Cardiac muscle cell (in vitro differentiated cells and primary cell): ENCODE measurements around the gene WBP1L. TPM values are rescaled to one million over a fixed set of nuclear protein-coding genes. Genes with fewer than 3 reads are reported as not detected.

ENCODE experiments used
- DNase-seq, 2 donors: peaks; one replicate each; pipeline versions ENCODE4 v3.0.0 to v3.0.0-alpha.2; 2010 to 2017; ENCODE audit warnings: low read depth in 1 of 2, low spot score in 1 of 2
- H3K27ac ChIP-seq: fragments of 200-600 bp; sonication (generic); 2 replicates; pipeline ENCODE4 v1.5.1; 2016
- H3K27me3 ChIP-seq: fragments of 200-600 bp; sonication (generic); 2 replicates; pipeline ENCODE4 v1.6.0; 2016; ENCODE audit warnings: control low read depth
- H3K36me3 ChIP-seq: fragments of 200-600 bp; sonication (generic); 2 replicates; pipeline ENCODE4 v1.5.1; 2016; ENCODE audit warnings: control low read depth
- H3K4me1 ChIP-seq: fragments of 200-600 bp; sonication (generic); 2 replicates; pipeline ENCODE4 v1.8.1; 2017; ENCODE audit warnings: low read depth, mild to moderate bottlenecking, mixed run types
- H3K4me3 ChIP-seq: fragments of 200-600 bp; sonication (generic); 2 replicates; pipeline ENCODE4 v1.5.1; 2016; ENCODE audit warnings: mild to moderate bottlenecking
- H3K9me3 ChIP-seq: fragments of 200-600 bp; sonication (generic); 2 replicates; pipeline ENCODE4 v1.5.1; 2017; ENCODE audit warnings: low read depth, mild to moderate bottlenecking, control low read depth
- CTCF ChIP-seq: IDR thresholded peaks from 2 replicates; pipeline ENCODE4 v1.5.1; 2012; ENCODE audit warnings: low read depth, mild to moderate bottlenecking, low read length
- polyA plus RNA-seq: library from polyadenylated mRNA; unstranded; fragments of >200 nt; fragmentation: Nextera tagmentation; extraction: Ambion mirVana; gene quantifications from 2 replicates; pipeline ENCODE4 v1.2.1, GENCODE V29; 2016
- total RNA-seq: library from RNA; depleted of rRNA; stranded (reverse); fragments of >200 nt; gene quantifications from 2 replicates; pipeline ENCODE4 v1.2.3, GENCODE V29; 2016

The WBP1L gene
- total and polyA plus RNA-seq, 2 experiments from 2014 or later, result 14.2 to 43.9 TPM

- H3K36me3 ChIP-seq, result no peaks in the 10 kb centered on the region
- H3K27ac ChIP-seq, result no peak overlapping the region
- no peak overlapping the region for H3K4me3 ChIP-seq
- no peaks in the 10 kb centered on the region for H3K9me3 ChIP-seq
- H3K4me1 ChIP-seq, result no peaks in the 10 kb centered on the region
- H3K27me3 ChIP-seq, result no peaks in the 10 kb centered on the region
- TF ChIP-seq CTCF, result no peak
- DNase-seq, result no peak
Observed at GRCh38 chr10:102856758-102857424, 113.1 kb downstream of the WBP1L start.

- Histone ChIP-seq H3K9me3 (no peaks in the 10 kb centered on the region), H3K4me1 (no peaks in the 10 kb centered on the region), H3K27me3 (no peaks in the 10 kb centered on the region), H3K4me3 (no peak overlapping the region), H3K36me3 (no peaks in the 10 kb centered on the region), H3K27ac (no peak overlapping the region)
- no peak for TF ChIP-seq CTCF
- no peak for DNase-seq
Observed at GRCh38 chr10:102859911-102860310, 116.2 kb downstream of the WBP1L start.

- no peaks in the 10 kb centered on the region for H3K36me3 ChIP-seq
- no peak for TF ChIP-seq CTCF
- H3K4me3 ChIP-seq, result no peak overlapping the region
- no peaks in the 10 kb centered on the region for H3K27me3 ChIP-seq
- no peaks in the 10 kb centered on the region for H3K9me3 ChIP-seq
- DNase-seq, result no peak
- no peaks in the 10 kb centered on the region for H3K4me1 ChIP-seq
- H3K27ac ChIP-seq, result no peak overlapping the region
Observed at GRCh38 chr10:102863660-102864059, 119.9 kb downstream of the WBP1L start.

- no peaks in the 10 kb centered on the region for H3K9me3 ChIP-seq
- no peak overlapping the region for H3K4me3 ChIP-seq
- no peaks in the 10 kb centered on the region for H3K4me1 ChIP-seq
- H3K27ac ChIP-seq, result no peak overlapping the region
- no peaks in the 10 kb centered on the region for H3K27me3 ChIP-seq
- DNase-seq, result no peak
- no peak for TF ChIP-seq CTCF
- H3K36me3 ChIP-seq, result no peaks in the 10 kb centered on the region
Observed at GRCh38 chr10:102865620-102866019, 121.9 kb downstream of the WBP1L start.

Other genes starting within 250 kb of the WBP1L start
- 135 and 147 TPM in 2 replicates for gene ACTR1A, start 241.2 kb upstream of the WBP1L start, total RNA-seq
- gene ACTR1A, start 241.2 kb upstream of the WBP1L start, polyA plus RNA-seq, result 165 and 172 TPM in 2 replicates
- 11.3 and 14.2 TPM in 2 replicates for gene SUFU, start 240.0 kb upstream of the WBP1L start, total RNA-seq
- gene SUFU, start 240.0 kb upstream of the WBP1L start, polyA plus RNA-seq, result 18.4 and 28.3 TPM in 2 replicates
- gene TRIM8, start 99.5 kb upstream of the WBP1L start, total RNA-seq, result 100 and 130 TPM in 2 replicates
- 59.8 and 65.6 TPM in 2 replicates for gene TRIM8, start 99.5 kb upstream of the WBP1L start, polyA plus RNA-seq
- 16.3 and 24.5 TPM in 2 replicates for gene ARL3, start 29.6 kb upstream of the WBP1L start, total RNA-seq
- gene ARL3, start 29.6 kb upstream of the WBP1L start, polyA plus RNA-seq, result 42.2 and 47.3 TPM in 2 replicates
- 10.5 and 14.2 TPM in 2 replicates for gene SFXN2, start 29.3 kb upstream of the WBP1L start, total RNA-seq
- gene SFXN2, start 29.3 kb upstream of the WBP1L start, polyA plus RNA-seq, result 18.6 and 26.1 TPM in 2 replicates
- not detected in 2 replicates for gene CYP17A1, start 93.5 kb downstream of the WBP1L start, total RNA-seq
- not detected in 2 replicates for gene CYP17A1, start 93.5 kb downstream of the WBP1L start, polyA plus RNA-seq
- 8.2 and 22.6 TPM in 2 replicates for gene BORCS7, start 110.3 kb downstream of the WBP1L start, total RNA-seq
- 18.3 and 19.4 TPM in 2 replicates for gene BORCS7, start 110.3 kb downstream of the WBP1L start, polyA plus RNA-seq
- 11.4 and 16.2 TPM in 2 replicates for gene AS3MT, start 125.5 kb downstream of the WBP1L start, total RNA-seq
- gene AS3MT, start 125.5 kb downstream of the WBP1L start, polyA plus RNA-seq, result 6.6 and 7.0 TPM in 2 replicates
- gene CNNM2, start 174.3 kb downstream of the WBP1L start, total RNA-seq, result 8.8 and 18.0 TPM in 2 replicates
- 3.3 and 7.9 TPM in 2 replicates for gene CNNM2, start 174.3 kb downstream of the WBP1L start, polyA plus RNA-seq